Endothelial cell (in vitro differentiated cells): ENCODE measurements around the gene MGAT3. TPM values are rescaled to one million over a fixed set of nuclear protein-coding genes. Genes with fewer than 3 reads are reported as not detected.
"Not testable (repeated sequence)": the region's sequence is repeated elsewhere in the genome, so short reads cannot be mapped to it uniquely, and the experiment has no call there.

ENCODE experiments used
- DNase-seq: peaks from one replicate; pipeline ENCODE4 v3.0.0; 2021; ENCODE audit warnings: low spot score
- H3K27ac Mint-ChIP-seq: one replicate; pipeline ENCODE4 v1.8.0; 2021; ENCODE audit warnings: mixed read lengths, inconsistent platforms; ENCODE audit not compliant: unreplicated experiment
- H3K27me3 Mint-ChIP-seq: one replicate; pipeline ENCODE4 v1.8.0; 2021; ENCODE audit warnings: mild to moderate bottlenecking, moderate library complexity, mixed read lengths, inconsistent platforms; ENCODE audit not compliant: unreplicated experiment
- H3K36me3 Mint-ChIP-seq: one replicate; pipeline ENCODE4 v1.8.0; 2021; ENCODE audit warnings: mild to moderate bottlenecking, low read depth, mixed read lengths, inconsistent platforms; ENCODE audit not compliant: unreplicated experiment
- H3K4me1 Mint-ChIP-seq: one replicate; pipeline ENCODE4 v1.8.0; 2021; ENCODE audit warnings: mild to moderate bottlenecking, mixed read lengths, inconsistent platforms; ENCODE audit not compliant: unreplicated experiment
- H3K4me3 Mint-ChIP-seq: one replicate; pipeline ENCODE4 v1.8.0; 2021; ENCODE audit warnings: mild to moderate bottlenecking, mixed read lengths, inconsistent platforms; ENCODE audit not compliant: unreplicated experiment
- H3K9me3 Mint-ChIP-seq: one replicate; pipeline ENCODE4 v1.8.0; 2021; ENCODE audit warnings: mixed read lengths, inconsistent platforms; ENCODE audit not compliant: unreplicated experiment
- total RNA-seq: library from RNA; stranded (reverse); fragmentation: NEBNext Ultra II Directional; extraction: Animal tissue kit (Norgen Biotek cat#: 25700); gene quantifications from one replicate; pipeline ENCODE4 v1.2.1, GENCODE V29; 2021; ENCODE audit not compliant: unreplicated experiment
- TF ChIP-seq, protein P1 (sequence below): fragments of 200-600 bp; sonication (generic); IDR thresholded peaks from one replicate; pipeline ENCODE4 v1.5.0; 2021; ENCODE audit warnings: antibody characterized with exemption; ENCODE audit not compliant: unreplicated experiment

The MGAT3 gene
- total RNA-seq, 1 donor from 2014 or later = 0.87 TPM

DNA sequence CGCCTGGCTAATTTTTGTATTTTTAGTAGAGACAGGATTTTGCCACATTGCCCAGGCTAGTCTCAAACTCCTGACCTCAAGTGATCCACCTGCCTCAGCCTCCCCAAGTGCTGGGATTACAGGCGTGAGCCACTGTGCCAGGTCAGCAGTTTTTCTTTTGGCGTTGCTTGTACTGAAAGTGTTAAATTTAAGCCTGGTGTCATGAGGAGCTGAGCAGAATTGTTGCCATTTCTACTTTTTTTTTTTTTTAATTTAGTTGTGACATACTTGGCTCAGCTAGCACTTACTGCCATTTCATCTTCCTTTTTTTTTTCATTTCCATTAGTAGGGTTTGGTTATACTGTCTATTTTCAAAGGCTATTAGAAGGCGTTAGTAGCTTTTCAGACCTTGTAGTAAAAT is 46.5 kb upstream of the MGAT3 start:
- H3K4me3 Mint-ChIP-seq = no peak overlapping the region
- H3K36me3 Mint-ChIP-seq = peaks cover 4% of the 10 kb centered on the region
- H3K9me3 Mint-ChIP-seq = no peaks in the 10 kb centered on the region
- peaks cover 9% of the 10 kb centered on the region for H3K27me3 Mint-ChIP-seq
- TF ChIP-seq, protein P1, sequence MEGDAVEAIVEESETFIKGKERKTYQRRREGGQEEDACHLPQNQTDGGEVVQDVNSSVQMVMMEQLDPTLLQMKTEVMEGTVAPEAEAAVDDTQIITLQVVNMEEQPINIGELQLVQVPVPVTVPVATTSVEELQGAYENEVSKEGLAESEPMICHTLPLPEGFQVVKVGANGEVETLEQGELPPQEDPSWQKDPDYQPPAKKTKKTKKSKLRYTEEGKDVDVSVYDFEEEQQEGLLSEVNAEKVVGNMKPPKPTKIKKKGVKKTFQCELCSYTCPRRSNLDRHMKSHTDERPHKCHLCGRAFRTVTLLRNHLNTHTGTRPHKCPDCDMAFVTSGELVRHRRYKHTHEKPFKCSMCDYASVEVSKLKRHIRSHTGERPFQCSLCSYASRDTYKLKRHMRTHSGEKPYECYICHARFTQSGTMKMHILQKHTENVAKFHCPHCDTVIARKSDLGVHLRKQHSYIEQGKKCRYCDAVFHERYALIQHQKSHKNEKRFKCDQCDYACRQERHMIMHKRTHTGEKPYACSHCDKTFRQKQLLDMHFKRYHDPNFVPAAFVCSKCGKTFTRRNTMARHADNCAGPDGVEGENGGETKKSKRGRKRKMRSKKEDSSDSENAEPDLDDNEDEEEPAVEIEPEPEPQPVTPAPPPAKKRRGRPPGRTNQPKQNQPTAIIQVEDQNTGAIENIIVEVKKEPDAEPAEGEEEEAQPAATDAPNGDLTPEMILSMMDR = no peak
- no peak for DNase-seq
- no peak overlapping the region for H3K27ac Mint-ChIP-seq
- no peaks in the 10 kb centered on the region for H3K4me1 Mint-ChIP-seq

- DNase-seq, H3K9me3 Mint-ChIP-seq, H3K36me3 Mint-ChIP-seq, H3K27me3 Mint-ChIP-seq, H3K4me3 Mint-ChIP-seq, H3K27ac Mint-ChIP-seq, H3K4me1 Mint-ChIP-seq: not testable (repeated sequence)
Measured at GRCh38 chr22:39411828-39412365, 44.9 kb upstream of the MGAT3 start.

DNA sequence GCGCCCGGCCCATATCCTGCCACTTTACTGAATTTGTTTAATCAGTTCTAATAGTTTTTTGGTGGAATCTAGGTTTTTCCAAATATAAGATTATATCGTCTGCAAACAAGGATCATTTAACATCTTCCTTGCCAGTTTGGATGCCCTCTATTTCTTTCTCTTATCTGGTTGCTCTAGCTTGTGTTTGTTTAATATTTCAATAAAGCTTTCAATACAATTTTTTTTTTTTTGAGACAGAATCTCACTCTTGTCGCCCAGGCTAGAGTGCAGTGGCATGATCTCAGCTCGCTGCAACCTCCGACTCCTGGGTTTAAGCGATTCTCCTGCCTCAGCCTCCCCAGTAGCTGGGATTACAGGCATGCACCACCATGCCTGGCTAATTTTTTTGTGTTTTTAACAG is 43.6 kb upstream of the MGAT3 start:
- not testable (repeated sequence) for H3K9me3 Mint-ChIP-seq, H3K36me3 Mint-ChIP-seq, H3K27ac Mint-ChIP-seq, DNase-seq, H3K4me1 Mint-ChIP-seq, H3K4me3 Mint-ChIP-seq
- peaks cover 10% of the 10 kb centered on the region for H3K27me3 Mint-ChIP-seq

- Mint-ChIP-seq H3K27me3 (peaks cover 16% of the 10 kb centered on the region), H3K27ac (no peak overlapping the region), H3K9me3 (no peaks in the 10 kb centered on the region), H3K4me3 (no peak overlapping the region), H3K36me3 (peaks cover 14% of the 10 kb centered on the region), H3K4me1 (no peaks in the 10 kb centered on the region)
- no peak for DNase-seq
- TF ChIP-seq, protein P1 = no peak
Measured at GRCh38 chr22:39414377-39414776, 42.4 kb upstream of the MGAT3 start.

DNA sequence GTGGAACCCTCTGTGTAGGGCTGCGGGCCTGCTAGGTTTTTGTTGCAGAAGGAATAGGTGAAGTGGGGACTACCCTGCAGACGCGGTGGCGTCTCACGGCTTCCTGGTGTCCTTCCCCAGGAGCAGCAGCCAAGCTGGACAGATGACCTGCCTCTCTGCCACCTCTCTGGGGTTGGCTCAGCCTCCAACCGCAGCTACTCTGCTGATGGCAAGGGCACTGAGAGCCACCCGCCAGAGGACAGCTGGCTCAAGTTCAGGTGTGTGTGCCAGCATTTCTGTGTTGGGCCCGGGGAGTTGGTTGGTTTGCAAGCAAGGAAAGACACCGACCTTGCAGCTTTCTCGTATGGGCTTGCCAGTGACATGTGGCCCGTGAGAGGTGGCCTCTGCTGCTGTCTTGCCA is 41.9 kb upstream of the MGAT3 start:
- TF ChIP-seq, protein P1 = no peak
- H3K27ac Mint-ChIP-seq = no peak overlapping the region
- H3K27me3 Mint-ChIP-seq = peaks cover 14% of the 10 kb centered on the region

GRCh38 chr22:39415506-39415905 is 41.3 kb upstream of the MGAT3 start:
- no peak for DNase-seq
- Mint-ChIP-seq H3K9me3 (no peaks in the 10 kb centered on the region), H3K27ac (no peak overlapping the region), H3K4me3 (no peak overlapping the region), H3K4me1 (no peaks in the 10 kb centered on the region), H3K36me3 (peaks cover 21% of the 10 kb centered on the region), H3K27me3 (peaks cover 14% of the 10 kb centered on the region)
- TF ChIP-seq, protein P1 = no peak

More for the DNA sequence above, 41.9 kb upstream of the MGAT3 start:
- Mint-ChIP-seq H3K4me3 (no peak overlapping the region), H3K9me3 (no peaks in the 10 kb centered on the region), H3K36me3 (peaks cover 17% of the 10 kb centered on the region), H3K4me1 (no peaks in the 10 kb centered on the region)
- DNase-seq = no peak
